ENCODE data around the gene TFF3.
"Not testable (repeated sequence)": the region's sequence is repeated elsewhere in the genome, so short reads cannot be mapped to it uniquely, and the experiment has no call there.

The TFF3 gene

DNA sequence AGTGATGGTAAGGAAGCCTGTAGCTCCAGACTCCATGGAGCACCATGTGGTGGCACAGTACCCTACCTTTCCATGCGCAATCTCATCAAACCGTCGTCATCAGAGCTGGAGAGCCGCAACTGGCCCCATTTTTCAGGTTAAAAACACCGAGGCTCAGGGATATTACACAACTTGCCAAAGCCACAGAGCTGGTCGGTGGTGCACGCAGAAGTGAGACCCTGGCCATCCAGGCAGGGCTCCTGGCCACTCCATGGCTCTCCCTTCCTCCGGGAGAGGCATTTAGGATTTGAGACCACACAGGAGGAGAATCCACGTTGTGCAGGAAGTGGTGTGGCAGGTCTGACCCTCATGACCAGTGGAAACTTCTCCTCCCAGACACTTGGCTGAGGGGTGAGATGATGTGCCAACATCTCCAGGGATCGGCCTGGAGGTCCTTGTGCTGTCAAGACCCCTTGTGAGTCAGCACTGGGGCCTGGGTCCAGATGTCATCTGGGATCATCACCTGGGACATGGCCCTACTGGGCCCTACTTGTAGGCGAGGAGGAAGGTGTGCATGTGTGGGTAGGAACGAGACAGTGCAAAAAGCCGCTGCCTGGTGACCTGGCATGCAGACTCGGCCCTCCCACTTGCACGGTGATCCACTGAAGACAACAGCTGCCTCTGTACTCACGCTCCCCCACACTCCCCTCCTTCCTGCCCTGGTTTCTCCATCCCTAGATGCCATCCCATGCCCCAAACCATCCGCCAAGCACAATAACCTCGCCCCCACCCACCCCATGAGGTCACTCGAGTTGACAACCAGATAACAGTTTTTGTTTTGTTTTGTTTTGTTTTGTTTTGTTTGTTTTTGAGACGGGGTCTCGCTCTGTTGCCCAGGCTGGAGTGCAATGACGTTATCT lies 10.4 kb downstream of the TFF3 start:
- DNase-seq (ENCODE audit: low read depth in 2 of 2), result no peak

DNA sequence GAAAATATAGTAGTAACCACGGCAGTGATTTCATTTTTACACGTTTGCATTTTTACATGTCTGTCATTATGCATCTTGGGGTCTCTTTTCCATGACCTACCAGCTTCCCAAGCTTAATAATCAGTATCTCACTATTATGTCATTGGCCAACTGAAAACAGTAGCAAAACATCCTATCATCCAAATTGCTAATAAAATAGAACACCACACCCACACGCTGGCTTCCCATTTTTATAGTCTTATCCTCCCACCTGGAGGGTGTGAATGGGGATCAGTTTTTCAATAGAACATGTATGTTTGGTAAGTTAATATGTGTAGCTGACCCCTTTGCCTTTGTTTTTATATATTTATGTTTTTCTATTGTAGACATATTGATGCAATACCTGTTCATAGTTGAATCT lies 11.8 kb downstream of the TFF3 start:
- no peak for DNase-seq (ENCODE audit: low read depth in 2 of 2)

DNA sequence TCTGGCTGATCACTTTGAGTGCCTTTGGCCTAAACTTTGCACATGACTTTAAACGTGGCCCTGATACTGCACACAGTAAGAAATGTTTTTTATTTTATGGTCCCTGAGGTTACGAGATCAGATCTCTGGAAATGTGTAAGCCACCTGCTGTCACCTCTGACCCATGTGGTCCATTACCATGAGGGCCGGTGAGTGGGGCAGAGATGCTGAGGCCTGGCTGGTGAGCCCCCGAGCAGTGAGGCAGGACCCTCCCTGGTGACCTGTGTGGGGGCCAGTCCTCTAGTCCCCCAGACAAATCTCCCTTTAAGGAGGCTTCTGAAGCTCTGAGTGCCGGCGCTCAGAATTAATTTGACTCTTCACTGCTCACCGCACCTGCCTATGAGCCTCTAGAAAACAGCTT lies 12.4 kb downstream of the TFF3 start:
- DNase-seq (ENCODE audit: low read depth in 2 of 2), result no peak

DNA sequence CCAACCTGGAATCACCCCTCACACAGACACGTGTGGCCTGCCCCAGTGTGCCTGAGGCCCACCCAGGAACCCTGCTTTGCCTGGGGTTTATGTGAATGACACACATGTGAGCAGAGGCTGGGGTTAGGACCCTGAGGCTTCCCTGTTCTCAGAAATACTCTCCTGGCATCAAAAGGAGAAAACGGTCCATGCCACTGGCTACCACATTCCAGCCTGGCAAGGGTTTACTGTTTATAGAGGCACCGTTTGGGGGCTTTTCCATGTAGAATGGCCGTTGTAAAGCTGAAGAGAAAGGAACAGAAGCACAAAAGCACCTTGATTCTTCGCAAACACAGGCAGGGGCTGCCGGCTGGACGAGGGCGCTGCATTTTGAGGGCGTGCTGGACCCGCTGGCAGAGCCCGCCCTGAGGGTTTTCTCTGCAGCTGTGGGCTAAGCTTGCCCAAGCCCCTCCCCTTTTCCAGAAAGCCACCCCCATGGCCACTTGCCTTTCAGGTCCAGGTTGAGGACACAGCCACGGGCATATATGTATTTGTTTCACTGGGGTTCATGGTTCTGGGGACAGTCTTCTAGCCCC lies 13.0 kb downstream of the TFF3 start:
- no peak for DNase-seq (ENCODE audit: low read depth in 2 of 2)

DNA sequence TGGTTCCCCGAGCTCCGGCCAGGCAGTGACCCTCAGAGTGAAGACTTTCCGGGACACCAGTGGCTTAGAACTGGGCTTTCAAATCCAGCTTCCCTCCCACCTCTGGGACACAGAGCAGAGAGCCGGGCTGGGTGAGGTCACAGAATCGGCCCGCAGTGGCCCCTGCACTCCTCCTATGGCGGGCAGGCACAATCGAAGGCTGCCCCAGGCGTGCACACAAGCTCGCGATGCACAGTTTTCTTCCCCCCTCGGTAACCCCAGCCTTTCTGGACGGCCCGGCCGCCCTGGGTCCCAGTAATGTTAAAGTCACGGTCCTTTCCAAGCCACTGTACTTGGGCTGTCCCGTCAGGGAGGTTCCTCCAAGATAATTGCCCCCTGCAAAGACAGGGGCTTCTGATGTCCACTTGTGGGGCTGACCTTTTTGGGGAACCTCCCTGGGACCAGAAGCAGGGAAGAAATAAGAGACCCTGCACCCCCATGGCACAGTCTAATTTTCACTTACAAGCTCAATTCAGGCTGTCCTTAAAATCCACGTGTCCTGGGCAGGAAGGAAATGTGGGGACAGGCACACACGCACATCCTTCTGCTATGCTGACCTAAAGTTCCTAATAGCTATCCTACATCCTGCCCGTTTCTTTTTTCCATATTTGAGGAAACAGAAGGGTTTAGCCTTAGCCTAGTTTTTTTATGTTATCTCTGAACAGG lies 13.7 kb downstream of the TFF3 start:
- no peak for DNase-seq (ENCODE audit: low read depth in 2 of 2)

DNA sequence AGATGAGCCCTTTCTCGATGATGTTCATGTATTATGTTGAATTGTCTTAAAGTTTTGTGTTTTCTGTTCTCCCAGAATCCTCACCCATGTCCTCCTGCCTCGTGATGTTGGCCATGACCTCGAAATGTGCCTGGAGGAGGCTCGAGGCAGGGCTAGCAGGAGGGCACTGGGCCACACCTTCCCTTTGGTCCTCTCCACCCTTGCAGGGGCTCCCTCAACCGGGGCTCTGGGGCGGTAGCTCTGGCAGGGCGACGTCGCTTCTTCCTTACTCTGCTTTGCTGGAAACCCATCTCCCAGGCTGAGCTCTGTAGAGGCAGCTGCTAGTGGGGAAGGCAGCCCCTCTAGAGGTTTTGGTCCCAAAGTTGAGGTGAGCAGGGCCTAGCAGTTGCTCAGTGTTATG lies 14.3 kb downstream of the TFF3 start:
- no peak for DNase-seq (ENCODE audit: low read depth in 2 of 2)

DNA sequence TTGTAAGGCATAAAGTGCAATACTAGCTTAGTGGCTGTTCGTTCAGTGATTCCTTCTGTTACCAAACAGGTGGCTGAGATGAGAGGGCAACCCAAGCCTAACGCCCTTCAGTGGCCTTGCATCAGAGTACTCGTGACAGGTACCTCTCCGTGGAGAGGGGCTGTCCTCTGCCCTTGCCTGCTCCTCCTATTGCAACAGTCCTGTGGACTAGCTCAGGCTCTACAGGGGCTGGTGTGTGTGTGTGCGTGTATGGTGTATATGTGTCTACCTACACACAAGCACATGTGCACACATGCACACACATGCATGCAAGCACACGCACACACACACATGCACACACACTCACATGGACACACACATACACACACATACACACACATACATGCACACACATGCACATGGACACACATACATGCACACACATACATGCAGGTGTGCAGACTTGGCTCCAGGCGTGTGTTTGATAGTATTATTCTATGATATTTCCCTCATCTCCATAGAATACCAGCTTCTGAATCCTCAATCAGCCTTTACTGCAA lies 15.1 kb downstream of the TFF3 start:
- DNase-seq (ENCODE audit: low read depth in 2 of 2), result no peak

DNA sequence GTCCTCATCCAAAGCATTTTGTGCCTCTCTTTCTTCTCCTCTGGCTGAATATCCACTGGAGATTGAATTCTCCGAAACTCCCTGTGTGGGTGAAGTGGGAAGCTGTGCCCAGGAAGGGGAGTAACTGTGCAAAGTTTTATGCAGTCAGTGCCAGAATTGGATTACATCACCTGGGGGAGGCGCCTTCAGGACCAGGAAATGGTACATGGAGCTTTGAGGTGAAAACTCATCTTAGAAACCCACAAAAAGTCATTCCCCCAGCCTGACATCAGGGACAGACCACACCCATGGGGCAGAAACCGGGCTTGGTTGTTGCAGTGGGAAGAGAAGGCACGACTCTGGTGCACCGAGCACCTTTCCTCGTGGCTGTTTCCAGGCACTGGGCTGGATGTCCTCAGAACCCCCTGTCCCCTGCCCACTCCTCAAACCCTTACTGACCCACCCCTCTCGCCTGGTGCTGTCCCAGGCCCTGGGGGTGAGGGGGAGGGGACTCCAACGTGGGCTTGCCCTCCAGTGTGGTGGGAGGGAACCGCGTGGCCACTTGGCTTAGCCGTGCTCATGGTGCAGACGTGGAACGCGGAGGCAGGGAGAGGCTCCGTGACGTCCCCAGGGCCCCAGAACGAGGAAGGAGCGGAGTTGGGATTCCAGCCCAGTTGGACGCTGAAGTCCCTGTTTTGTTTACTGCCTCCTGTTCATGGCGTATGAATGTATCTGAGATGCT lies 15.7 kb downstream of the TFF3 start:
- no peak for DNase-seq (ENCODE audit: low read depth in 2 of 2)

DNA sequence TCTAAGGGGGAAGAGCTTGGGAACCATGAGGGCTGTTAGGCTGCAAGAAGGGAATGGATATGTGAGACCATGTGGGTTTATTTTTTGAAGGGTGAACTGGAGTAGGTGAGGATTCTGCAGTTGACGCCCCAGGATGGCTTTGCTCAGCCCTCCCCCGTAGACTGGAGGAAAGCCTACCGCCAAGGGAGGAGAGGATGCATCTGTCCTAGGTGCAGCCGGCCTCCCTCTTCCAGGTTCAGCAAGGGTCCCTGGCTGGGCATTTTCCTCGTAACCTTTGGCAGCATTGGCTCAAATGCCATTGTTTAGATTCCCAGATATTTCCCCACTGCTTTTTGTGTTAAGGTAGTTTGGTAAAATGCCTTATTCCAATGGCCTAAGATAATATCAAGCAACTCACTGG lies 16.6 kb downstream of the TFF3 start:
- DNase-seq (ENCODE audit: low read depth in 2 of 2), result no peak

DNA sequence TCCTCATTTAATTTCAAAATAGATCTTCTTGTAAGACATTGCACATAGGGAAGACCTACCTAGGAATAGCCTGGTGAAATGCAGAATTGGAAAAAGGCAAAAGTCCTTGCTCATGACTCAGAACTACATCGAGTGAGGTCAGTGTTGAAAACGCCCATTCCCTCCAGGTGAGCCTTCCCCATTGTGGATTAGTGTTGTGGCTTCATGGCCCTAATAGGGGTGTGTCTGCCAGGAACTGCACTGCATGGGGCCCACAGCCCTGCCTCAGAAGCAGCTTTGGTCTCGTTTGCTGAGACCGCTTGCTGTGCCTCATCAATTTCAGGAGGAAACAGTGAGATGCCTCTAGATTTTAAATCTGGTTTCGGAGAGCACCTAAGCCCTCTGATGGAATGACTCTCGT lies 17.0 kb downstream of the TFF3 start:
- no peak for DNase-seq (ENCODE audit: low read depth in 2 of 2)

DNA sequence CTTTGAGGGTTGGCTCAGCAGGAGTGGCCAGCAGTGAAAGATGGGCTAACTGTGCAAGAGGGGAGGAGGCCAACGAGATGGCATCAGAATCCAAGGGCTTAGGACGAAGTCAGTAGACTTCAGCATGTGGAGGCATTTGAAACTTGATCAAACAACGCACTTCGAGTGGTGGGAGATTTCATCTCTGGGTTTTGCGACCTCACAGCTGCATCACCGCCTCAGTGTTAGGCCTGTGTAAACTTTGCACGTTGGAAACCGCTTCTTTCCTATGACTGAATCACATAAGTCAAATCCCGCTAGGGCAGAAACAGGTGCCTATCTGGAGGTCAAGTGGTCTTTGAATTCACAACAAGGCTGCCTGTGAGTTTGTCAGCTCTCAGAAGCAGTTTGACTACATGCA lies 17.8 kb downstream of the TFF3 start:
- no peak for DNase-seq (ENCODE audit: low read depth in 2 of 2)

DNA sequence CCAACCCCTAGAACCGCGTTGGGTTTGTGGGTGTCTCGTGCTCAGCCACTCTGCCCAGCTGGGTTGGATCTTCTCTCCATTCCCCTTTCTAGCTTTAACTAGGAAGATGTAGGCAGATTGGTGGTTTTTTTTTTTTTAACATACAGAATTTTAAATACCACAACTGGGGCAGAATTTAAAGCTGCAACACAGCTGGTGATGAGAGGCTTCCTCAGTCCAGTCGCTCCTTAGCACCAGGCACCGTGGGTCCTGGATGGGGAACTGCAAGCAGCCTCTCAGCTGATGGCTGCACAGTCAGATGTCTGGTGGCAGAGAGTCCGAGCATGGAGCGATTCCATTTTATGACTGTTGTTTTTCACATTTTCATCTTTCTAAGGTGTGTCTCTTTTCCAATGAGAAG lies 18.7 kb downstream of the TFF3 start:
- no peak for DNase-seq (ENCODE audit: low read depth in 2 of 2)

DNA sequence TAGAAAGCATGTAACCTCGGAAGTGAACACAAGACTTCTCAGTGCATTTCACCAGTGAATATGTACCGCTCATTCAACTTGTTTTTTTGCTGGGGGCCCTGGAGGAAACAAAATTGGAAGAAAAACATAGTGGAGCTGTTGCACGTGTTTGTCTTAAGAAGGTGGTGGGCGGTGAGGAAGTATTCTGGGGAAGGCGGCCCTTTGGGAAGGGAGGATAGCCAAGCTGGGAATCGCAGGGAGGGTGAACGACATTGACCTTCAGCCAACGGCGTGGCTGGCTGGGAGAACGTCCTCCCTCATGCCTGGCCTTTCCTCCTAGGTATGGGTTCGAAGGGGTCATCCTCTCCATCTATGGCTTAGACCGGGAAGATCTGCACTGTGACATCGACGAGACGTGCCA lies 19.4 kb downstream of the TFF3 start:
- DNase-seq (ENCODE audit: low read depth in 2 of 2), result no peak

DNA sequence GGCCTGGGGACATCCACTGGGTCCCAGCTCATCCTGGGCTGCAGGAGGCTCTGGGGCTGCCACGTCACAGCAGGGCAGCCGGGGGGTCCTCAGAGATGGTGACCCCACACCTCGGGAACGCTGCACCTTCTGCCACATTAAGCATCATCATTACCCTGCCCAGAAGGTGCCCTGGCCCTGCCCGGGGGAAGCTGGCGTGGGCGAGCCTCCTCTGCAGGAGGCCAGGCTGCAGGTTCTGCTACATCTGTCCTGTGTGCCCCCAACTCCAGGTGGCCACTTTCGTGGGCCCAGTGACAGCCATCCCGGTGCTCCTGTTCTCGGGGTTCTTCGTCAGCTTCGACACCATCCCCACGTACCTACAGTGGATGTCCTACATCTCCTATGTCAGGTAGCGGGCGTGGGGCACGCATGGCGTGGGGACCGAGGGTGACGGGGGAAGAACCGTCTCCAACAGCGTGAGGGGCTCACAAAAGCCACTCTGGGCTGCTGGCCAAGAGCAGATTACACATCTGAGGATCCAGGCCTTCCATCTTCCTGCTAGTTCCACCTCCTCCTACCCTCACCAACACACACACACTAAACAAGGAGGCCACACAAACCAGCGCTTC lies 20.8 kb downstream of the TFF3 start:
- no peak for DNase-seq (ENCODE audit: low read depth in 2 of 2)

DNA sequence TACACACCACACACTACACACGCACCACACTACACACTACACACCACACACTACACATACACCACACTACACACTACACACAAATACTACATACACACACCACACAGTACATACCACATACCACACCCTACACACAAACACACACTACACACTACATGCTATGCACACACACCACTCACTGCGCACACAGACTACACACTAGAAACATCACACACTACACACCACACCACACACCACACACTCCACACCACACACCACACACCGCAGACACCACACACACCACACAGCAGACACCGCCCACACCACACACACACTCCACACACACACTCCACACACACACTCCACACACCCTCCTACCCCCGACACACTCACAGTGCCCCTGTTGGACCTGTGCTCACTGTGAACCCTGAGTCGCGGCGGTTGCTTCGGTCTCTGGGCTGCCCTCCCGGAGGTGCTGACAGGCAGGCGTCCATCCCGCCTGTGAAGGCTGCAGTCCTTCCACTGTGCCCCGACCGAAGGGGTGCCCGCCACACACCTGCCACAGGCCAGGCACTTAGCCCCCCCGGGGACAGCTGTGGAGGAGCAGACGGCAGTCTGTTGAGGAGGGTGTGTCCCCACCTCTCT lies 21.4 kb downstream of the TFF3 start:
- no peak for DNase-seq (ENCODE audit: low read depth in 2 of 2)

DNA sequence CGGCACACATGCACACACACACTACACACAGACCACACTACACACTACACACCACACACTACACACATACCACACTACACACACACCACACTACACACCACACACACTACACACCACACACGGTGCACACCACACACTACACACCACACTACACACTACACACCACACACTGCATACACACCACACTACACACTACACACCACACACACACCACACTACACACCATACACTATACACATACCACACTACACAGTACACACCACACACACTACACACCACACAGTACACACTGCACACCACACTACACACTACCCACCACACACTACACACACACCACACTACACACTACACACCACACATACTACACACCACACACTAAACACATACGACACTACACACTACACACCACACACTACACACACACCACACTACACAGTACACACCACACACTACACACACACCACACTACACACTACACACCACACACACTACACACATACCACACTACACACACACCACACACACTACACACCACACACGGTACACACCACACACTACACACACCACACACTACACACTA lies 22.6 kb downstream of the TFF3 start:
- DNase-seq (ENCODE audit: low read depth in 2 of 2), result not testable (repeated sequence)

DNA sequence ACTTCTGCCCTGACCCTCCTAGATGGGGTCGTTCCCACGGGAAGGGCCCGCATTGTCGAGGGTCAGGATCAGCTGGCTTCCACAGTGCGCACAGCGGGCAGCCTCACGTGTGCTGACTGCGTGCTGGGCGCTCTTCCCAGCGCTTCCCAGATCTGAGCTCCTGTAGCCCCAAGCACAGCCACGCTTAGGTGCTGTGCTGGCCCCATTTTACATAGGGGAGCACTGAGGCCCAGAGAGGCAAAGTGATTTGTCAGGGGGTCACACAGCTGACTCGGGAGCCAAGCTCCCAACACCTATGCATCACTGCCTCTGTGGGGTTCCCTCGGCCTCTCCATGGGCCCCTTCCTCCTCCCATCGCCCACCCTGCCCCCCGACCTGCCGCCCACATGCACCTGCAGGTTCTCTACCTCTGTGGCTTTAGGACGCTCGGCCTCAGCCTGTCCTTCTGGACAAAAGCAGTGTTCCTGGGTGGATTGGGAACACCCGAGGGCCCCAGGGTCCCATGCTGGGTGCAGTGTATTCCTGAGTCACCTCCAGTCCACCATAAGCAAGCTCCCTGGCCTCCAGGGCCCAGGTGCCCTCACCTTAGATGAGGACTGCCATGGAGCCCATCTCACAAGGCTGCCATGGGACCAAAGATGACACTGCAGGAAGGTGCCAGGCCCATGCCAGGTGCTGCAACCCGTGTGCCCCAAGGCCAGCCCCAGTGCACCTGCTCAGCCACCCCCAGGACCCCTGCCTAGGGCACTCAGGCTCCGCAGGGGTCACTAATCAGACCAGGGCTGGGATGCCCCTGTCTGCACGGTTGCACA lies 23.3 kb downstream of the TFF3 start:
- no peak for DNase-seq (ENCODE audit: low read depth in 2 of 2)

DNA sequence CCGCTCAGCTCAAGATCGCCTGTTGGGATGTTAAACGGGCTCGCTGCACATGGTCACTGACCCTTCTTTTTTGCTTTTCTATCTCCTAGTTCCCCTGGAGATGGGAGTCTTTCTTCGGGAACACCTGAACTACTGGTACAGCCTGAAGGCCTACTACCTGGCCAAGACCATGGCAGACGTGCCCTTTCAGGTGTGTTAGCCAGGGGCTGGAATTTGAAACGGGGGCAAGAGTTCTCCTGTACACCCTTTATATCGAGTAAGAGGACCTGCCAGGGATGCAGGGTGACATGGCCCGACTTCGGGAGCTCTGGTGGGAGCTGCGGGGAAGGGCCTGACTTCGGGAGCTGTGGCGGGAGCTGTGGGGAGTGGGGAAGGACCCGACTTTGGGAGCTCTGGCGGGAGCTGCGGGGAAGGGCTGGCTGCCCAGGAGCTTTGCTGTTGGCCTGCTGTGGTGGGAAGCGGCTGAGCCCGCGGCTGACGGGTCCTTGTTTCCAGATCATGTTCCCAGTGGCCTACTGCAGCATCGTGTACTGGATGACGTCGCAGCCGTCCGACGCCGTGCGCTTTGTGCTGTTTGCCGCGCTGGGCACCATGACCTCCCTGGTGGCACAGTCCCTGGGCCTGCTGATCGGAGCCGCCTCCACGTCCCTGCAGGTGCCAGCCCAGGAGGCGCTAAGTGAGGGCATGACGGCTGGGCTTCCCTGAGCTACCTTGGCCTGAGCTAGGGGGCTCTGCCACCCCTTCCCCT lies 24.0 kb downstream of the TFF3 start:
- DNase-seq (ENCODE audit: low read depth in 2 of 2), result no peak

DNA sequence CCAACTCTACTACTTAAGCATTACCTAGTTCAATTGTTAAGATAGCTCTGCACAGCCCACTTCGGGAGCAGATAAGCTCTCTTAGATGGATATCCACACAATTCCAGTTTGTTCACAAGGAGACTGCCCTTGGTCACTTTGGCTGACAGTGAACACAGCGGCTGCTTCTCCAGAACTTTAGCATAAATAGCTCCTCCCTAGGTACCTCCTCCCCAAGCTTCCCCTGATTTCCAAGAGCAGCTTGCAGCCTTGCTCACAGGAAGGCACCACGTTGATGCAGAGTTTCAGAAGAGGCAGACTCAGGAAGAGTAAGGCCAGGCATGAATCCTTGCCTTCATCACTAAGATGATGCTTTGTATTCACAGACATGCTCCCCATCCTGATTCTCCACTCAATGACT lies 24.7 kb downstream of the TFF3 start:
- DNase-seq (ENCODE audit: low read depth in 2 of 2), result no peak
